Osteocyte (in vitro differentiated cells): ENCODE data around the gene PPARA. TPM values are rescaled to one million over a fixed set of nuclear protein-coding genes. Genes with fewer than 3 reads are reported as not detected.

Experiments
- DNase-seq: peaks from one replicate; pipeline ENCODE4 v3.0.0; 2021; ENCODE audit warnings: mixed read lengths; ENCODE audit not compliant: unreplicated experiment; ENCODE audit errors: extremely low spot score
- H3K27ac Mint-ChIP-seq: one replicate; pipeline ENCODE4 v1.8.0; 2021; ENCODE audit warnings: mild to moderate bottlenecking, mixed read lengths; ENCODE audit not compliant: unreplicated experiment
- H3K27me3 Mint-ChIP-seq: one replicate; pipeline ENCODE4 v1.8.0; 2021; ENCODE audit warnings: mixed read lengths; ENCODE audit not compliant: unreplicated experiment
- H3K36me3 Mint-ChIP-seq: one replicate; pipeline ENCODE4 v1.8.0; 2021; ENCODE audit warnings: mixed read lengths; ENCODE audit not compliant: unreplicated experiment
- H3K4me1 Mint-ChIP-seq: one replicate; pipeline ENCODE4 v1.8.0; 2021; ENCODE audit warnings: mixed read lengths; ENCODE audit not compliant: unreplicated experiment
- H3K4me3 Mint-ChIP-seq: one replicate; pipeline ENCODE4 v1.8.0; 2021; ENCODE audit warnings: mild to moderate bottlenecking, moderate library complexity, mixed read lengths; ENCODE audit not compliant: unreplicated experiment
- H3K9me3 Mint-ChIP-seq: one replicate; pipeline ENCODE4 v1.8.0; 2021; ENCODE audit warnings: mixed read lengths; ENCODE audit not compliant: unreplicated experiment
- CTCF ChIP-seq: fragments of 200-600 bp; sonication (generic); IDR thresholded peaks from 2 replicates; pipeline ENCODE4 v1.5.0; 2021; ENCODE audit warnings: antibody characterized with exemption, mild to moderate bottlenecking, moderate library complexity
- total RNA-seq: library from RNA; stranded (reverse); gene quantifications from 2 replicates; pipeline ENCODE4 v1.2.1, GENCODE V29; 2021

Gene PPARA
- total RNA-seq, 1 donor from 2014 or later = 21.9 TPM

GRCh38 chr22:46107089-46107664 is 43.1 kb upstream of the PPARA start:
- H3K4me1 Mint-ChIP-seq = peaks cover 68% of the 10 kb centered on the region
- H3K27me3 Mint-ChIP-seq = no peaks in the 10 kb centered on the region
- no peak for DNase-seq
- H3K36me3 Mint-ChIP-seq = peaks cover 16% of the 10 kb centered on the region
- H3K4me3 Mint-ChIP-seq = no peak overlapping the region
- no peak for TF ChIP-seq CTCF
- H3K27ac Mint-ChIP-seq = peak overlapping the region; percentile 73
- no peaks in the 10 kb centered on the region for H3K9me3 Mint-ChIP-seq

GRCh38 chr22:46107753-46108563 is 42.4 kb upstream of the PPARA start:
- Mint-ChIP-seq H3K27me3 (no peaks in the 10 kb centered on the region), H3K9me3 (no peaks in the 10 kb centered on the region), H3K4me3 (no peak overlapping the region), H3K36me3 (peaks cover 15% of the 10 kb centered on the region), H3K4me1 (peaks cover 74% of the 10 kb centered on the region), H3K27ac (peak overlapping the region; percentile 73)
- TF ChIP-seq CTCF = no peak
- DNase-seq = no peak

- Mint-ChIP-seq H3K27me3 (no peaks in the 10 kb centered on the region), H3K36me3 (peaks cover 12% of the 10 kb centered on the region), H3K9me3 (no peaks in the 10 kb centered on the region), H3K27ac (peak overlapping the region; percentile 71), H3K4me1 (peaks cover 69% of the 10 kb centered on the region), H3K4me3 (no peak overlapping the region)
- no peak for TF ChIP-seq CTCF
- DNase-seq = no peak
Measured at GRCh38 chr22:46108564-46109473, 41.5 kb upstream of the PPARA start.

- H3K9me3 Mint-ChIP-seq = no peaks in the 10 kb centered on the region
- peaks cover 72% of the 10 kb centered on the region for H3K4me1 Mint-ChIP-seq
- no peaks in the 10 kb centered on the region for H3K27me3 Mint-ChIP-seq
- H3K27ac Mint-ChIP-seq = peak overlapping the region; percentile 71
- H3K36me3 Mint-ChIP-seq = peaks cover 12% of the 10 kb centered on the region
- DNase-seq = no peak
- H3K4me3 Mint-ChIP-seq = no peak overlapping the region
- TF ChIP-seq CTCF = no peak
Measured at GRCh38 chr22:46109474-46110003, 40.8 kb upstream of the PPARA start.
